OCI-LY7 (cell line): ENCODE data around the gene ARFGEF2. TPM values are rescaled to one million over a fixed set of nuclear protein-coding genes. Genes with fewer than 3 reads are reported as not detected.

ENCODE experiments used
- BruUV-seq: library from RNA; stranded (reverse); fragments of 400-500 nt; replicated peaks from 2 replicates; lab custom pipeline; 2021; lab: Mats Ljungman, UMichigan
- CTCF ChIA-PET: fragments of 300-600 bp; sonication (Branson Sonifier 250); formaldehyde crosslinking; loops from one replicate; lab custom pipeline; 2022; ENCODE audit warnings: antibody characterized with exemption; ENCODE audit not compliant: unreplicated experiment; lab: Charles Lee
- POLR2A ChIA-PET: fragments of 300-600 bp; sonication (Branson Sonifier 250); formaldehyde crosslinking; loops from one replicate; lab custom pipeline; 2022; ENCODE audit warnings: antibody characterized with exemption; lab: Charles Lee
- DNase-seq: peaks from one replicate; pipeline ENCODE4 v3.0.0-alpha.2; 2015; ENCODE audit warnings: low spot score
- H2AFZ ChIP-seq: fragments of 200-600 bp; sonication (generic), shearing (Covaris generic); 2 replicates; pipeline ENCODE4 v1.6.1; 2014; ENCODE audit warnings: mild to moderate bottlenecking, antibody characterized with exemption, low read length, moderate library complexity
- H3K27ac ChIP-seq: fragments of 200-600 bp; sonication (generic); 2 replicates; pipeline ENCODE4 v1.5.1; 2014; ENCODE audit warnings: mixed run types, low read depth, mild to moderate bottlenecking, moderate library complexity, low read length, inconsistent platforms; ENCODE audit not compliant: poor library complexity, severe bottlenecking
- H3K36me3 ChIP-seq: fragments of 200-600 bp; sonication (generic); 2 replicates; pipeline ENCODE4 v1.6.1; 2014; ENCODE audit warnings: mild to moderate bottlenecking, antibody characterized with exemption, low read length, moderate library complexity, mixed read lengths; ENCODE audit not compliant: insufficient read depth
- H3K4me1 ChIP-seq: fragments of 200-600 bp; sonication (generic); 2 replicates; pipeline ENCODE4 v1.5.1; 2014; ENCODE audit warnings: mild to moderate bottlenecking, low read length; ENCODE audit not compliant: insufficient read depth, poor library complexity, severe bottlenecking
- H3K4me2 ChIP-seq: fragments of 200-600 bp; sonication (generic); 2 replicates; pipeline ENCODE4 v1.6.1; 2014; ENCODE audit warnings: mild to moderate bottlenecking, low read length
- H3K4me3 ChIP-seq: fragments of 200-600 bp; sonication (generic); 2 replicates; pipeline ENCODE4 v1.5.1; 2014; ENCODE audit warnings: mild to moderate bottlenecking, low read depth, low read length; ENCODE audit not compliant: poor library complexity, severe bottlenecking
- H3K79me2 ChIP-seq: fragments of 200-600 bp; sonication (generic); 2 replicates; pipeline ENCODE4 v1.6.1; 2016; ENCODE audit warnings: low read depth, mild to moderate bottlenecking, low read length, moderate library complexity, mixed read lengths; ENCODE audit not compliant: insufficient read depth
- H3K9me2 ChIP-seq: fragments of 200-600 bp; sonication (generic); 2 replicates; pipeline ENCODE4 v1.6.1; 2016; ENCODE audit warnings: mild to moderate bottlenecking, low read length, mixed read lengths; ENCODE audit not compliant: insufficient read depth
- H3K9me3 ChIP-seq: fragments of 200-600 bp; sonication (generic); 2 replicates; pipeline ENCODE4 v1.6.1; 2014; ENCODE audit warnings: mild to moderate bottlenecking, mixed run types, low read length, mixed read lengths
- H4K20me1 ChIP-seq: fragments of 200-600 bp; sonication (generic); 2 replicates; pipeline ENCODE4 v1.6.1; 2014; ENCODE audit warnings: mild to moderate bottlenecking, antibody characterized with exemption, low read length, moderate library complexity, mixed read lengths; ENCODE audit not compliant: insufficient read depth
- CTCF ChIP-seq: fragments of 200-600 bp; sonication (generic); conservative IDR thresholded peaks from 2 replicates; pipeline ENCODE4 v1.5.1; 2014; ENCODE audit warnings: mild to moderate bottlenecking, antibody characterized with exemption, low read length, moderate library complexity, mixed read lengths
- EZH2phosphoT487 ChIP-seq: fragments of 200-600 bp; sonication (generic); IDR thresholded peaks from 2 replicates; pipeline ENCODE4 v1.6.1; 2018; ENCODE audit warnings: low read depth, borderline replicate concordance, mild to moderate bottlenecking, mixed run types, antibody characterized with exemption, low read length, moderate library complexity, mixed read lengths
- intact Hi-C: fragments of 100-400 bp; cut with micrococcal nuclease; formaldehyde crosslinking; loops from one replicate; pipeline ENCODE4 v1.10.0; 2022; ENCODE audit not compliant: unreplicated experiment
- total RNA-seq, 2 experiments: library from RNA; depleted of rRNA in 1 of 2; stranded (reverse); fragments of >200 nt in 1 of 2; shearing (Covaris generic) in 1 of 2; gene quantifications; 2 replicates each; pipeline ENCODE4 v1.2.3, GENCODE V29; 2014 to 2022

ARFGEF2 gene
- total RNA-seq, 2 experiments from 2014 or later = 23.4 to 42.1 TPM

DNA sequence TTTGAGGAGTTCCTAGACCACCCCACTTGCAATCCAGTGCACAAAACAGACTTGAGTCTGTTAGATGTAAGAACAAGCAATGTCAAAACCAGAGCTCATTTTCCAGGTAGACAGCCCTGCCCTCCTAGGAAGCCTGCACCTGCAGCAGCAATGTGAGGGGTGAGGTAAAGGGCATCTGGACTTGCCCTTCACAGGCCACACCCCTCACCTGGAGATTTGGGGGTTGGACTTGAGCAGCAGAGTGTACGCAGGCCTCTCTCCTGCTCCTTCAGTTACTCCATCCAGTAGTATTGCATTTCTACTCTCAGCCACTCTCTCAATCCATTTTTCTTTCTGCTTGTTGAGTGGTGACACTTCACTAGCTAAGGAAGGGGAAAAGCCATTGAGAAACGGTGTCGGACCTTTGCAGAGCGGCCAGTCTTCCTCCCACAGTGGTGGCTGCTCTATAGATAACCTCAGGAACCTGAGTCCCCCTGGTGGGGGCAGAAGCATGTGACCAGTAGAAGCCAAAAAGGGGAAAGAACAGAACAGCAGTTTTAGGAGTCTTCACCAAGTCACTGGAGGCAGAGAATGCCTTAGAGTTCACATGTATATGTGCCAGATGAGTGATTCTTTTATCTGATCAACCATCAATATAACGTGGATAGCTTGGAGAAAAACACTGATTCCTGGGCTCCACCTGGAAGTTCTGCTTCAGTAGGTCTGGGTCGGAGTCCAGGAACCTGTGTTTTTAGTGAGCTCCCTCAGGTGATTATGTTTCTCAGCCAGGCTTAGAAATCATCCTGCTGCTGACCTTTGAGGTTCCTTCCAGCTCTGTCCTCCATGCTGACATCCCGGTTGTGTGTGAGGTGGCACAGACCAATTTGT lies 28.0 kb downstream of the ARFGEF2 start:
- H3K9me3 ChIP-seq = no peaks in the 10 kb centered on the region
- BruUV-seq = no TSS peak
- no peaks in the 10 kb centered on the region for H3K79me2 ChIP-seq
- H3K4me2 ChIP-seq = no peak overlapping the region
- no peak overlapping the region for H3K27ac ChIP-seq
- no peaks in the 10 kb centered on the region for H3K4me1 ChIP-seq
- intact Hi-C loops = no loop called here
- 0 out of 2 replicates have a peak, but pooled peaks have one; percentile 33 for TF ChIP-seq CTCF
- no peak for TF ChIP-seq EZH2phosphoT487
- CTCF ChIA-PET = no interaction called here
- H2AFZ ChIP-seq = no peak overlapping the region
- no peaks in the 10 kb centered on the region for H3K9me2 ChIP-seq
- DNase-seq = no peak
- peaks cover 78% of the 10 kb centered on the region for H3K36me3 ChIP-seq
- no peak overlapping the region for H3K4me3 ChIP-seq
- POLR2A ChIA-PET = no interaction called here
- no peaks in the 10 kb centered on the region for H4K20me1 ChIP-seq

DNA sequence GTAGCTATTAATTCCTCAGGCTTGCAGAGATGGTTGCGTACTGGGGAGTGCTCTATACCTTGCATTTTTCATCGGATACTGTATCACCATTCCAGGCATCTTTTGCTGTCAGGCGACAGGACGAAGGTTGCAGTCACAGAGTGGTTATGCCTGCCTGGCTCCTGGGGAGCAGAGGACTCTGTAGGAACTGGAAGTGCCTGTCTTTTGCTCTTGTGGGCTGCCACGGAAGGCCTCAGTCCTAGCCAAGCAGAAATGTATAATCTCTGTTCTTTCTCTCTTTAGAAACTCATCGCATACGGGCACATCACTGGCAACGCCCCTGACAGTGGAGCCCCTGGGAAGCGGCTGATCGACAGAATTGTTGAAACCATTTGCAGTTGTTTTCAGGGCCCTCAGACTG lies 29.5 kb downstream of the ARFGEF2 start:
- no peak for DNase-seq
- ChIA-PET POLR2A (no interaction called here), CTCF (no interaction called here)
- TF ChIP-seq CTCF (no peak), EZH2phosphoT487 (no peak)
- Histone ChIP-seq H2AFZ (no peak overlapping the region), H3K9me3 (no peaks in the 10 kb centered on the region), H3K9me2 (no peaks in the 10 kb centered on the region), H3K27ac (no peak overlapping the region), H4K20me1 (no peaks in the 10 kb centered on the region), H3K4me3 (no peak overlapping the region), H3K4me2 (no peak overlapping the region), H3K4me1 (no peaks in the 10 kb centered on the region), H3K79me2 (no peaks in the 10 kb centered on the region), H3K36me3 (peaks cover 78% of the 10 kb centered on the region)
- no TSS peak for BruUV-seq
- intact Hi-C loops = no loop called here

DNA sequence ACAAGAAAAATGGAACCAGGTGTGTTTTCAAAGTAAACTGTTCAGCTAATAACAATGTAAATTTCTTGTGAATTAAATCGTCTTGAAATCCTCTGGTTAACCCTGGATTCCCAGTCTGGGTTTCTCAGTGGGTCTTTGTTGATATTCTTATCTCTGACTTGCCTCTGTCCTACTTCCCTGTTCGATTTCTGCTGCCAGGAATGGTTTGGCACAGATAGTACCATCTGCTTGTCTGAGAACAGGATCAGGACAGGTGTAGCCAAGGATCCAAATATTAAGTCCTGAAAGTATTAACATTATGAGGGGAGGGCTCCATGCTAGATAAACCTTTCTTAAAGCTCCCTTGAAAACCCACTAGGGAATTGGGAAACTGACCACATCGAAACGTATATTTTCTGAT lies 30.1 kb downstream of the ARFGEF2 start:
- Histone ChIP-seq H2AFZ (no peak overlapping the region), H3K4me2 (no peak overlapping the region), H3K4me1 (no peaks in the 10 kb centered on the region), H3K79me2 (no peaks in the 10 kb centered on the region), H3K9me2 (no peaks in the 10 kb centered on the region), H3K27ac (no peak overlapping the region), H3K9me3 (no peaks in the 10 kb centered on the region), H3K36me3 (peaks cover 83% of the 10 kb centered on the region), H4K20me1 (no peaks in the 10 kb centered on the region), H3K4me3 (no peak overlapping the region)
- DNase-seq = no peak
- ChIA-PET POLR2A (interaction anchor here (0.6 to 0.7 kb wide), 2 partner anchors 84 to 886 kb away, joined by 3 read pairs; no protein-coding TSS in a partner anchor), CTCF (no interaction called here)
- intact Hi-C loops = no loop called here
- no peak for TF ChIP-seq CTCF
- TF ChIP-seq EZH2phosphoT487 = no peak
- no TSS peak for BruUV-seq
